Measurements from ENCODE around the gene CBFA2T3. TPM values are rescaled to one million over a fixed set of nuclear protein-coding genes. Genes with fewer than 3 reads are reported as not detected.

Gene CBFA2T3
- total RNA-seq, 1 experiment from 2014 or later, result 2.1 TPM

GRCh38 chr16:88883946-88884345 lies 93.1 kb downstream of the CBFA2T3 start:
- no TSS peak for BruUV-seq (replicated peaks)
- Mint-ChIP-seq H3K9me3 (ENCODE audit: unreplicated experiment) (no peaks in the 10 kb centered on the region), H3K4me3 (ENCODE audit: unreplicated experiment) (no peak overlapping the region), H3K4me1 (ENCODE audit: low read depth, unreplicated experiment) (no peaks in the 10 kb centered on the region), H3K27me3 (ENCODE audit: insufficient read depth, unreplicated experiment) (no peaks in the 10 kb centered on the region), H3K27ac (ENCODE audit: unreplicated experiment) (no peak overlapping the region), H3K36me3 (ENCODE audit: insufficient read depth, unreplicated experiment) (no peaks in the 10 kb centered on the region)
- H3K4me1 ChIP-seq, result peaks cover 18% of the 10 kb centered on the region
- H3K36me3 ChIP-seq (ENCODE audit: control insufficient read depth, insufficient read depth, low read length), result no peaks in the 10 kb centered on the region
- H3K27me3 ChIP-seq (replicated peaks; ENCODE audit: control insufficient read depth, insufficient read depth, low read length), result no peaks in the 10 kb centered on the region
- H3K4me3 ChIP-seq (ENCODE audit: low read depth, low read length), result no peak overlapping the region
- intact Hi-C loops (cut with micrococcal nuclease; ENCODE audit: unreplicated experiment), result no loop called here
- ChIA-PET CTCF (no interaction called here), POLR2A (no interaction called here)
- TF ChIP-seq, protein P1, sequence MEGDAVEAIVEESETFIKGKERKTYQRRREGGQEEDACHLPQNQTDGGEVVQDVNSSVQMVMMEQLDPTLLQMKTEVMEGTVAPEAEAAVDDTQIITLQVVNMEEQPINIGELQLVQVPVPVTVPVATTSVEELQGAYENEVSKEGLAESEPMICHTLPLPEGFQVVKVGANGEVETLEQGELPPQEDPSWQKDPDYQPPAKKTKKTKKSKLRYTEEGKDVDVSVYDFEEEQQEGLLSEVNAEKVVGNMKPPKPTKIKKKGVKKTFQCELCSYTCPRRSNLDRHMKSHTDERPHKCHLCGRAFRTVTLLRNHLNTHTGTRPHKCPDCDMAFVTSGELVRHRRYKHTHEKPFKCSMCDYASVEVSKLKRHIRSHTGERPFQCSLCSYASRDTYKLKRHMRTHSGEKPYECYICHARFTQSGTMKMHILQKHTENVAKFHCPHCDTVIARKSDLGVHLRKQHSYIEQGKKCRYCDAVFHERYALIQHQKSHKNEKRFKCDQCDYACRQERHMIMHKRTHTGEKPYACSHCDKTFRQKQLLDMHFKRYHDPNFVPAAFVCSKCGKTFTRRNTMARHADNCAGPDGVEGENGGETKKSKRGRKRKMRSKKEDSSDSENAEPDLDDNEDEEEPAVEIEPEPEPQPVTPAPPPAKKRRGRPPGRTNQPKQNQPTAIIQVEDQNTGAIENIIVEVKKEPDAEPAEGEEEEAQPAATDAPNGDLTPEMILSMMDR (IDR thresholded peaks at IDR 0.05; ENCODE audit: insufficient read depth in 1 of 2, low read depth in 1 of 2, low read length in 1 of 2, severe bottlenecking in 1 of 2, unreplicated experiment in 1 of 2), result no peak
- H3K9me3 ChIP-seq, result no peaks in the 10 kb centered on the region
- DNase-seq, result no peak

DNA sequence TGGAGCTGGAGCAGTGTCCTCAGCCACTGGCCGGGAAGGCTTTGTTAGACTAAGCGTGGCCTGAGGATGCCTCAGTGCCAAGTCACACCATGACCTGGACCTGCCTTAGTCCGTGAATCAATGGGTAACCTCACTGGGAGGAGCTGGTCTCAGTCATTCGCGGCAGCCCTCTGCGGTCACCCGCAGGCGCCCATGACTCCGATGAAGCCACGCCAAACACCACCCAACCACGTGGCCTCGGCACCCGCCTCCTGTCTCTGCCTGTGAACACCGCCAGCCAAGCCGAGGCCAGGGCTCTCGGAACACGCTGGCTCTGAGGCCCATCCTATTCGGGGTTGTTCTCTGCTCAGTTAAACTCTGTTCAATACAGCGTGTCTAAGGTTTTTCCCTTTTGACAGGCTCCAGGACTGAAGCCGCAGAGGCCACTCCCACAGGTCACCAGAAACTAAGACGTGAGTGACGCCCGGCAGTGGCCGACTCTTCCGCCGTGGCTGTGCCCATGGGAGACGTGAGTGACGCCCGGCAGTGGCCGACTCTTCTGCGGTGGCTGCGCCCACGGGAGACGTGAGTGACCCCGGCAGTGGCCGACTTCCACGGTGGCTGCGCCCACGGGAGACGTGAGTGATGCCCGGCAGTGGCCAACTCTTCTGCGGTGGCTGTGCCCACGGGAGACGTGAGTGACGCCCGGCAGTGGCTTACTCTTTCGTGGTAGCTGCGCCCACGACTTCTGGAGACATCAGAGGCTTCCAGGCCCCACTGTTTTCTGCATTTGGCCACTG lies 93.7 kb downstream of the CBFA2T3 start:
- peaks cover 18% of the 10 kb centered on the region for H3K4me1 ChIP-seq
- H3K9me3 Mint-ChIP-seq (ENCODE audit: unreplicated experiment), result no peaks in the 10 kb centered on the region
- ChIA-PET POLR2A (no interaction called here), CTCF (no interaction called here)
- intact Hi-C loops (cut with micrococcal nuclease; ENCODE audit: unreplicated experiment), result no loop called here
- no peaks in the 10 kb centered on the region for H3K36me3 Mint-ChIP-seq (ENCODE audit: insufficient read depth, unreplicated experiment)
- H3K9me3 ChIP-seq, result no peaks in the 10 kb centered on the region
- no peaks in the 10 kb centered on the region for H3K27me3 Mint-ChIP-seq (ENCODE audit: insufficient read depth, unreplicated experiment)
- H3K4me3 Mint-ChIP-seq (ENCODE audit: unreplicated experiment), result no peak overlapping the region
- H3K27me3 ChIP-seq (replicated peaks; ENCODE audit: control insufficient read depth, insufficient read depth, low read length), result no peaks in the 10 kb centered on the region
- no peak overlapping the region for H3K4me3 ChIP-seq (ENCODE audit: low read depth, low read length)
- BruUV-seq (replicated peaks), result no TSS peak
- H3K4me1 Mint-ChIP-seq (ENCODE audit: low read depth, unreplicated experiment), result no peaks in the 10 kb centered on the region
- TF ChIP-seq, protein P1 (IDR thresholded peaks at IDR 0.05; ENCODE audit: insufficient read depth in 1 of 2, low read depth in 1 of 2, low read length in 1 of 2, severe bottlenecking in 1 of 2, unreplicated experiment in 1 of 2), result no peak
- DNase-seq, result no peak
- H3K27ac Mint-ChIP-seq (ENCODE audit: unreplicated experiment), result no peak overlapping the region
- H3K36me3 ChIP-seq (ENCODE audit: control insufficient read depth, insufficient read depth, low read length), result no peaks in the 10 kb centered on the region

- CTCF ChIA-PET, result no interaction called here
- peaks cover 18% of the 10 kb centered on the region for H3K4me1 ChIP-seq
- H3K36me3 ChIP-seq (ENCODE audit: control insufficient read depth, insufficient read depth, low read length), result no peaks in the 10 kb centered on the region
- TF ChIP-seq, protein P1 (IDR thresholded peaks at IDR 0.05; ENCODE audit: insufficient read depth in 1 of 2, low read depth in 1 of 2, low read length in 1 of 2, severe bottlenecking in 1 of 2, unreplicated experiment in 1 of 2), result no peak
- H3K27me3 ChIP-seq (replicated peaks; ENCODE audit: control insufficient read depth, insufficient read depth, low read length), result no peaks in the 10 kb centered on the region; the same call in 1 of the 2 replicates
- H3K27me3 Mint-ChIP-seq (ENCODE audit: insufficient read depth, unreplicated experiment), result peaks cover 3% of the 10 kb centered on the region
- no peak overlapping the region for H3K27ac Mint-ChIP-seq (ENCODE audit: unreplicated experiment)
- no peaks in the 10 kb centered on the region for H3K9me3 ChIP-seq
- H3K9me3 Mint-ChIP-seq (ENCODE audit: unreplicated experiment), result no peaks in the 10 kb centered on the region
- no peaks in the 10 kb centered on the region for H3K36me3 Mint-ChIP-seq (ENCODE audit: insufficient read depth, unreplicated experiment)
- H3K4me3 ChIP-seq (ENCODE audit: low read depth, low read length), result no peak overlapping the region
- BruUV-seq (replicated peaks), result no TSS peak
- peak in 1 of 2 experiments; percentile 63 for DNase-seq
- no peak overlapping the region for H3K4me3 Mint-ChIP-seq (ENCODE audit: unreplicated experiment)
- H3K4me1 Mint-ChIP-seq (ENCODE audit: low read depth, unreplicated experiment), result no peaks in the 10 kb centered on the region
- POLR2A ChIA-PET, result no interaction called here
- intact Hi-C loops (cut with micrococcal nuclease; ENCODE audit: unreplicated experiment), result no loop called here
Observed at GRCh38 chr16:88882358-88883030, 94.5 kb downstream of the CBFA2T3 start.

Measured in Caco-2 (cell line).